NCI-H460 (cell line): ENCODE measurements around the gene RAB38. TPM values are rescaled to one million over a fixed set of nuclear protein-coding genes. Genes with fewer than 3 reads are reported as not detected.

Experiments
- DNase-seq: peaks from one replicate; pipeline ENCODE4 v3.0.0-alpha.2; 2016; ENCODE audit warnings: low read depth; ENCODE audit errors: extremely low read depth
- polyA plus RNA-seq: library from polyadenylated mRNA; depleted of rRNA; stranded (reverse); fragments of >200 nt; gene quantifications from 2 replicates; pipeline ENCODE4 v1.2.3, GENCODE V29; 2014; cell fraction: nucleus; rRNA removed
- total RNA-seq: library from RNA; depleted of rRNA; stranded (reverse); fragments of >200 nt; shearing (Covaris generic); gene quantifications from 2 replicates; pipeline ENCODE4 v1.2.3, GENCODE V29; 2014; rRNA removed

The RAB38 gene
- total RNA-seq: 6.6 and 6.9 TPM in 2 replicates
- polyA plus RNA-seq: 5.1 and 5.7 TPM in 2 replicates

DNA sequence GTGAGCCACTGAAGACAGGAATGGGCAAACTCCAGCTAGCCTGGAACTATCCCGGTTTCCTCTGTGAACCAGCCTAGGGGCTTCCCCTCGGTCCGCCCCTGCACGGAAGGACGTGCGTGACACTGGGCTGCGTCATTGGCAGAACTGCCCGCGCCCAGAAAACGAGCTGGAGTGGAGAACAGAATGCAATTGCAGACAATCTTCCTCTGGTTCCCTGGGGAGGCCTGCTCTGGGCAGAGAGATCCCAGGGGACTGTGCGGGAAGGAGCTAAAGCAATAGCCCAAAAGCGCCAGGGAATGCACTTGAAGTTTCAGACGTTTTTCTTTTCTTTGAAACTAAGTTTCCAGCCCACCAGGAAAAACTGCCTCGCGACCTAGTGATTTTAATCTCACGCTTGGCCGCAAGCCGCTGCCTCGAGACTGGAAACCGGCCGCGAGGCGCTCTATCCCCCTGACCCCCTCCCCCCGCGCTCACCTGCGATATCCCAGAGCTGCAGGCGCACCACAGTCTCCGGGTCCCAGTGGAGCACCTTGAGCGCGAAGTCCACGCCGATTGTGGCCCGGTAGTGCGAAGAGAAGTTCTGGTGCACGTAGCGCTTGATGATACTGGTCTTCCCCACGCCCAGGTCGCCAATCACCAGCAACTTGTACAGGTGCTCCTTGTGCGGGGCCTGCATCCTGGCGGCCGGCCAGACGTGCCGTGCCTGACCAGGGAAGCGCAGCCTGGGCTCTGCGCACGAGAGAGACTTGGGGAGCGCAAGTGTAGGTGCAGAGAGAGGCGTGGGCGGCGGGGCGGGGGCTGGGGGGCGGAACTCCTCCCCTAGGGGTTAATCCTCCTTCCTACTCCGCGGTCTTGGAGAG lies at the start of gene RAB38:
Gene RAB38 (minus strand): TSS at position 735 of the 860 bp plus-strand sequence. CDS start 59 bp downstream, at position 676.
- DNase-seq: peak; percentile 41

DNA sequence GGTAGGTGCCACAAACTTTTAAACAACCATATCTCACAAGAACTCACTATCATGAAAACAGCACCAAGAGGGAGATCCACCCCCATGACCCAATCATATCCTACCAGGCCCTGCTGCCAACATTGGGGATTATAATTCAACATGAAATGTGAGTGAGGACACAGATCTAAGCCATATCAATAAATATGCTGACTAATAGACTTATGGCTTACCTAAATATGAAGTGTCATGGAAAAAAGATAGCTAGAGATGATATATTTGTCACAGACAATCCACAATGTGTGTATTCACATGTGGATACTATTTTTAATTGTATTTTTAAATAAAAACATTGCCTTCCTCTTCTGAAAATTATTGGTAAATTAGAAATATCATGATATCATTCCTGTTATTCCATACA lies 38.2 kb upstream of the RAB38 start:
- DNase-seq: no peak

- DNase-seq: no peak
Measured at GRCh38 chr11:88212300-88212699, 37.1 kb upstream of the RAB38 start.

DNA sequence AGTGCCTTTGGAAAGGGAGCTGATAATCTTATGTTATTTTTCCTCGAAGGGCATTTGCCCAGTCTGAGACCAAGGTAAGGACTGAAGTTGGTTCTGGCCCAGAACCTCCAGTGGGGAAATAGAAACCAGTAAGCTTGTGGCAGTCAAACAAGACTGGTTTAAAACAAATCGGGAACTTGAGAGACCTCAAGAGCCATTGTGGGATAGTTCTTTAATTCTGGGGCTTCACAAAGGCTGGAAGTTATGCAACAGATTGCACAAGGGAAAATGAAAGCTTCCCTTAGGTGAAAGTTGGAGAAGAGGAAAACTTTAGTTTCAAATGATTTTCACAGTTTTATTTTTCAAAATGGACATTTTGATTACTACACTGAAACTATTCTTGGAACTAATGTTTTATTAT lies 33.5 kb upstream of the RAB38 start:
- DNase-seq: no peak

DNA sequence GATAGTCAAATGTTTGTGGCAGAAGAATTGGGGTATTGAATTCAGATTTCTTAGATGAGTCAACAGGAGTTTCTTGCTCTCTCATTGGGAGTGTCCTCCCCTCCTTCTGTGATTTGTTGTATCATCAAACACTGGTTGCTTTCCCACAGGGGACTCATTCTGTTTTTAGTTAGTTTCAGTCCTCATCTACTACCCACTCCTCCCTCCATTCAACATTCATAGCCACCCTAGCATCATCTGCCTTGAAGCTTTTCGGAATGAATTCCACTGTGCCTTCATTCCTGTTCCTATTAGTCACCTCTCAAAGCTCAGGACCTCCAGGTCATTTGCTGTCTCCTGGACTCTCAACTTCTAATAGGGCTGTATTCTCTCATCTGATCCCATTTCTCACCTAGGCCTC lies 31.5 kb upstream of the RAB38 start:
- DNase-seq: no peak

DNA sequence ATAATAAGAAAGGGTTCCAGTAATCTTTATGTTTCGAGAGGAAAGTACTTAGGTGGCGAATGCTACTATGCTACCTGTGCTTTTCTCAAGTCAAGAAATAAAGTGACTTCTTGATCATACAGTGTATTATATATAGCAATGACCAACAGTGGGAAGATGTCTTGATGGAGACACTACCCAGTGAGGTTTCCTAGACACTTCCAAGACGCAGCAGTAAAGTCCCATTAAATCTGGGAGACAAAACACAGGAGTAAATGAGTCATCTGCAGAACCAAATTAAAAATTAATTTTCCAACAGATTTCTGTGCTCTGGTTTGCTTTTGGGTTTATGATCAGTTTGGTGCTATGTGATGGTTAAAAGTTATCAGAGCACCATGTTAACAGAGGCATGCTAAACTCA lies 29.1 kb upstream of the RAB38 start:
- no peak for DNase-seq

DNA sequence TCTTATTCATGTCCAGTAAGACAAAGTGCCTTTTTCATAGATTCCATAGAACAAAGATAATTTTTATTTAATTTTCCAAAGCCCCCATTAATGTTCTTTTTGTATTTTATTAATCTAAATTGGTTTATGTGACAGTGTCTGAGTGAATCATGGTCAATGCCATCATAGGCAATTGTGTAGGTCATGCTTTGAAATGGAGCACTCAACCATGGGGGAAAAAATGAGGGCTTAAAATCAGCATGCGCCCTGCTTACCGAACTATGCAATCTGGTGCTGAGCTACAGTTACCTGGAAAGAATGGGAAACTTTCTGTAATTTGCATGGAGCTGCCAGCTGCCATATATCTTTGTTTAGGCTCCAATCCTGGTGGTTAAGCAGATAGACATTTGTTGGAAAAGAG lies 28.4 kb upstream of the RAB38 start:
- DNase-seq: no peak

GRCh38 chr11:88202498-88202897 lies 27.3 kb upstream of the RAB38 start:
- no peak for DNase-seq

- no peak for DNase-seq
Measured at GRCh38 chr11:88196393-88196792, 21.1 kb upstream of the RAB38 start.

- DNase-seq: no peak
Measured at GRCh38 chr11:88195908-88196307, 20.7 kb upstream of the RAB38 start.

DNA sequence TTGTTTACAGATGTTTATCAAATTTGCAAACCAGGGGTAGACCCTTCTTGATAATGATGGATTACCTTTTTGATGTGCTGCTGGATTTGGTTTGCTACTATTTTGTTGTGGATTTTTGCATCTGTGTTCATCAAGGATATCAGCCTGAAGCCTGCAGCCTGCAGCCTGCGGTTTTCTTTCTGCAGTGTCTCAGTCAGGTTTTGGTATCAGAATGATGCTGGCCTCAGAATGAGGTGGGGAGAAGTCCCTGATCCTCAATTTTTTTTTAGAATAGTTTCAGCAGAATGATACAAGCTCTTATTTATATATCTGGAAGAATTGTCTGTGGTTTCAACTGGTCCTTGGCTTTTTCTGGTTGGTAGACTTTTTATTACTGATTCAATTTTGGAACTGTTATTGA lies 19.7 kb upstream of the RAB38 start:
- no peak for DNase-seq

DNA sequence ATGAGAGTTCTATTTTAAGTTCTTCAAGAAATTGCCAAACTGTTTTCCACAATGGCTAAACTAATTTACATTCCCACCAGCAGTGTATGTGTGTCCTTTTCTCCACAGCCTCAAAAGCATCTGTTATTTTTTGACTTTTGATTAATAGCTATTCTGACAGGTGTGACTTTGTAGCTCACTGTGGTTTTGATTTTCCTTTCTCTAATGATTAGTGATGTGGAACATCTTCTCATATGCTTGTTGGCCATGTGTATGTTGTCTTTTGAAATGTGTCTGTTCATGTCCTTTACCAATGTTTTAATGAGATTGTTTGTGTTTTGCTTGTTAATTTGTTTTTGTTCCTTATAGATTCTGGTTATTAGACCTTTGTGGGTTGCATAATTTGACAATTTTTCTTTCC lies 18.0 kb upstream of the RAB38 start:
- DNase-seq: no peak

GRCh38 chr11:88188932-88189253 lies 13.7 kb upstream of the RAB38 start:
- DNase-seq: no peak

GRCh38 chr11:88188251-88188931 lies 13.1 kb upstream of the RAB38 start:
- DNase-seq: no peak

- no peak for DNase-seq
Measured at GRCh38 chr11:88183233-88183632, 8.0 kb upstream of the RAB38 start.

DNA sequence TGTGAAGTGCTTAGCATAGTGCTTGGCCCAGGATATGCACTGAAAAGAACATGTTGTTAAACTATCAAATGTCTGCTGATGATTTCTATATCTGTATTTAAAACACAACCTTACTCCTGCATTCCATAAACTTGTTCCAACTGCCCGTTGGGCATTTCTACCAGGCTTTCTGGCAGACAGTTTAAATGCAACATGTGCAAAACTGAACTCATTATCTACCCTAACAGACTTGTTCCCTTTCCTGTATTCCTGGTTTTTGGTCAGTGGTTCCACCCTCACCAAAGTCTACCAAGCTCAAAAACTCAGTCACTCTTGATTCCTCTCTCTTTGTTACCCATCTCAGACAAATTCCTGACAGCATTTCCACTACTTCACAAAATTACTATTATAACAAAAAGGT lies 6.5 kb upstream of the RAB38 start:
- no peak for DNase-seq

- no peak for DNase-seq
Measured at GRCh38 chr11:88179971-88180629, 4.9 kb upstream of the RAB38 start.

- DNase-seq: no peak
Measured at GRCh38 chr11:88179141-88179540, 3.9 kb upstream of the RAB38 start.

DNA sequence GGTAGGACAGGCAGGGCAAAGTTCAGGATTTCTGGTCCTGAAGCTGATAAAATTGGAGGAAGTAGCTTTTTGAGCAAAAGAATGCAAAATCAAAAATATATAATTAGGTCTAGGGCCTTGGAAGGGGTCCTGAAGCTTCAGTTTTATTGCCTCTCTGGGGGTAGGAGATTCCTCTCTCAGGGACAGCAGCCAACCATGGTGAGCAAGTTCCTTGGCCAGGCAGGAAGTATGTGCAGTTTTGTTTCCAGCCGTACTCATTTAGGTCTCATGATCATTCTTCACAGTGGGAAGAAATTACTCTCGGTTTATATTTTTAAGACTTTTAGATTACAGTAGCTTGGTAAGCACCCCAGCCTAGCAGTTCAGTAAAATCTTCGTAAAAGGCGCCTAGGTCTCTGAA lies 2.9 kb upstream of the RAB38 start:
- DNase-seq: no peak

- DNase-seq: no peak
Measured at GRCh38 chr11:88175569-88176075, 379 bp upstream of the RAB38 start.

GRCh38 chr11:88173956-88174355 lies 1.3 kb downstream of the RAB38 start:
- DNase-seq: no peak
